MM.1S (cell line): ENCODE measurements around the gene TFRC.
"Not testable (repeated sequence)": the region's sequence is repeated elsewhere in the genome, so short reads cannot be mapped to it uniquely, and the experiment has no call there.

ENCODE experiments used
- DNase-seq: peaks from one replicate; pipeline ENCODE4 v3.0.0-alpha.2; 2015
- H2AFZ ChIP-seq: fragments of 300-600 bp; sonication (generic); 2 replicates; pipeline ENCODE4 v1.6.0; 2016; ENCODE audit warnings: antibody characterized with exemption, low read length
- H3F3A ChIP-seq: fragments of 300-600 bp; sonication (generic); 2 replicates; pipeline ENCODE4 v1.6.1; 2016; ENCODE audit warnings: mild to moderate bottlenecking, antibody characterized with exemption, low read length, moderate library complexity, mixed read lengths; ENCODE audit not compliant: insufficient read depth
- H3K27ac ChIP-seq: fragments of 300-600 bp; sonication (generic); 2 replicates; pipeline ENCODE4 v1.5.1; 2016; ENCODE audit warnings: mild to moderate bottlenecking, low read length
- H3K27me3 ChIP-seq: fragments of 300-600 bp; sonication (generic); replicated peaks from 2 replicates; pipeline ENCODE4 v1.6.0; 2016; ENCODE audit warnings: low read length; ENCODE audit not compliant: insufficient read depth
- H3K36me3 ChIP-seq: fragments of 300-600 bp; sonication (generic); replicated peaks from 2 replicates; pipeline ENCODE4 v1.6.1; 2016; ENCODE audit warnings: mild to moderate bottlenecking, low read length, mixed read lengths; ENCODE audit not compliant: insufficient read depth
- H3K4me1 ChIP-seq: fragments of 300-600 bp; sonication (generic); 2 replicates; pipeline ENCODE4 v1.6.1; 2016; ENCODE audit warnings: low read length, mixed read lengths
- H3K4me2 ChIP-seq: fragments of 300-600 bp; sonication (generic); 2 replicates; pipeline ENCODE4 v1.6.0; 2016; ENCODE audit warnings: low read depth, low read length
- H3K4me3 ChIP-seq: fragments of 300-600 bp; sonication (generic); 2 replicates; pipeline ENCODE4 v1.5.1; 2016; ENCODE audit warnings: low read length, mixed read lengths
- H3K79me2 ChIP-seq: fragments of 300-600 bp; sonication (generic); 2 replicates; pipeline ENCODE4 v1.6.1; 2016; ENCODE audit warnings: mixed run types, low read length, mixed read lengths
- H3K9ac ChIP-seq: fragments of 300-600 bp; sonication (generic); 2 replicates; pipeline ENCODE4 v1.6.1; 2016; ENCODE audit warnings: low read length, mixed read lengths
- H3K9me2 ChIP-seq: fragments of 300-600 bp; sonication (generic); replicated peaks from 2 replicates; pipeline ENCODE4 v1.6.1; 2016; ENCODE audit warnings: mild to moderate bottlenecking, low read length, mixed read lengths; ENCODE audit not compliant: insufficient read depth
- H3K9me3 ChIP-seq: fragments of 300-600 bp; sonication (generic); replicated peaks from 2 replicates; pipeline ENCODE4 v1.6.1; 2016; ENCODE audit warnings: mild to moderate bottlenecking, low read length, mixed read lengths; ENCODE audit not compliant: insufficient read depth
- H4K20me1 ChIP-seq: fragments of 300-600 bp; sonication (generic); 2 replicates; pipeline ENCODE4 v1.6.1; 2016; ENCODE audit warnings: mild to moderate bottlenecking, low read length, moderate library complexity, mixed read lengths; ENCODE audit not compliant: insufficient read depth
- CTCF ChIP-seq: fragments of 300-600 bp; sonication (generic); IDR thresholded peaks from 2 replicates; pipeline ENCODE4 v1.5.1; 2016; ENCODE audit warnings: antibody characterized with exemption, low read length, mixed read lengths
- EZH2 ChIP-seq: fragments of 300-600 bp; sonication (generic); optimal IDR thresholded peaks from 2 replicates; pipeline ENCODE3; 2017; ENCODE audit warnings: low read depth, mild to moderate bottlenecking, antibody characterized with exemption, low read length, mixed read lengths
- EZH2phosphoT487 ChIP-seq: fragments of 300-600 bp; sonication (generic); IDR thresholded peaks from 2 replicates; pipeline ENCODE4 v1.6.1; 2018; ENCODE audit warnings: antibody characterized with exemption, low read length

The TFRC gene

GRCh38 chr3:196026059-196026458, 55.8 kb downstream of the TFRC start:
- H3K4me2 ChIP-seq, H3K4me1 ChIP-seq, H4K20me1 ChIP-seq, H3K27ac ChIP-seq, H3F3A ChIP-seq, H3K36me3 ChIP-seq, H3K9me2 ChIP-seq, DNase-seq, H3K79me2 ChIP-seq, H2AFZ ChIP-seq, H3K9ac ChIP-seq, H3K27me3 ChIP-seq, H3K9me3 ChIP-seq, H3K4me3 ChIP-seq: not testable (repeated sequence)
- TF ChIP-seq CTCF, result peak; percentile 42

- Histone ChIP-seq H3F3A (no peaks in the 10 kb centered on the region), H3K27me3 (no peaks in the 10 kb centered on the region), H3K4me1 (no peaks in the 10 kb centered on the region), H2AFZ (no peak overlapping the region), H4K20me1 (no peaks in the 10 kb centered on the region), H3K9me3 (no peaks in the 10 kb centered on the region), H3K27ac (no peak overlapping the region), H3K9me2 (no peaks in the 10 kb centered on the region), H3K79me2 (no peaks in the 10 kb centered on the region), H3K9ac (no peak overlapping the region), H3K36me3 (no peaks in the 10 kb centered on the region), H3K4me3 (no peak overlapping the region), H3K4me2 (no peak overlapping the region)
- no peak for DNase-seq
- TF ChIP-seq CTCF (no peak), EZH2phosphoT487 (no peak), EZH2 (no peak)
Observed at GRCh38 chr3:196024968-196025367, 56.9 kb downstream of the TFRC start.

- Histone ChIP-seq H3K4me1 (no peaks in the 10 kb centered on the region), H3K4me3 (no peak overlapping the region), H3K9ac (no peak overlapping the region), H3K4me2 (no peak overlapping the region), H2AFZ (no peak overlapping the region), H3K27ac (no peak overlapping the region), H3F3A (no peaks in the 10 kb centered on the region), H3K79me2 (no peaks in the 10 kb centered on the region), H3K9me3 (no peaks in the 10 kb centered on the region), H3K36me3 (no peaks in the 10 kb centered on the region), H3K9me2 (no peaks in the 10 kb centered on the region), H3K27me3 (no peaks in the 10 kb centered on the region), H4K20me1 (no peaks in the 10 kb centered on the region)
- TF ChIP-seq EZH2 (no peak), EZH2phosphoT487 (no peak), CTCF (no peak)
- no peak for DNase-seq
Observed at GRCh38 chr3:196023947-196024346, 57.9 kb downstream of the TFRC start.

- not testable (repeated sequence) for H3K27ac ChIP-seq, H3K9ac ChIP-seq, H3K79me2 ChIP-seq, H3K27me3 ChIP-seq, H3K9me3 ChIP-seq, H4K20me1 ChIP-seq, H3F3A ChIP-seq, H3K9me2 ChIP-seq, H3K4me1 ChIP-seq, H3K4me2 ChIP-seq, DNase-seq, H3K36me3 ChIP-seq, H3K4me3 ChIP-seq, H2AFZ ChIP-seq
Observed at GRCh38 chr3:196022499-196022878, 59.4 kb downstream of the TFRC start.
